PFSK-1 (cell line): Measurements from ENCODE around the gene C5orf63.

Source experiments
- POLR2AphosphoS5 ChIP-seq: IDR thresholded peaks from 2 replicates; pipeline ENCODE4 v1.6.1; 2012; ENCODE audit warnings: low read depth, mild to moderate bottlenecking, control low read depth, low read length, moderate library complexity
- SIN3A ChIP-seq: IDR thresholded peaks from 2 replicates; pipeline ENCODE4 v1.6.1; 2012; ENCODE audit warnings: mild to moderate bottlenecking, low read length, moderate library complexity, borderline replicate concordance; ENCODE audit not compliant: insufficient read depth
- TAF1 ChIP-seq: IDR thresholded peaks from 2 replicates; pipeline ENCODE4 v1.6.1; 2012; ENCODE audit warnings: low read length, control low read depth, borderline replicate concordance; ENCODE audit not compliant: insufficient read depth
- TF ChIP-seq, protein P1 (sequence below), 2 experiments: IDR thresholded peaks; 2 replicates each; pipeline versions ENCODE4 v1.6.1 to v1.8.0; 2011 to 2012; ENCODE audit warnings: low read depth in 2 of 2, low read length in 2 of 2, control low read depth in 1 of 2, inconsistent platforms in 1 of 2, mild to moderate bottlenecking in 1 of 2, moderate library complexity in 1 of 2; ENCODE audit not compliant: insufficient read depth in 1 of 2

DNA sequence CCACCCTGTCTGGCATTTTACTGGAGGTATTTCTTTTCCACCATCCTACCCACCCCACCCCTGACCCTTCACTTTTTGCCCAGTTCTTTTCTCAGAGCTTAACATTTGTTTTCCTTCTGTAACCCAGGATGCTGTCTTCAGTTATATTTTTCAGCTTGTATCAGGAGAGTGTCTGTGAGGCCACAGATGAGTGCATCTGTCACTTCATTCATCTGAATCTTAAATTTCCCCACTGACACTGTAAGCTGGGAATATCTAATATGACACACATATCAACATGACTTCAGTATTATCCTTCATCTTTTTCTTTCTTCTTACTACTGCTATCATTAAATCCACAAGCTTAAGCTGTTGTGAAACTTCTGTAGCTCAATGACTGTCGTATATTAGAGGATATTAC, 47.8 kb downstream of the C5orf63 start:
- TF ChIP-seq SIN3A (no peak), POLR2AphosphoS5 (no peak), TAF1 (no peak)
- TF ChIP-seq, protein P1, sequence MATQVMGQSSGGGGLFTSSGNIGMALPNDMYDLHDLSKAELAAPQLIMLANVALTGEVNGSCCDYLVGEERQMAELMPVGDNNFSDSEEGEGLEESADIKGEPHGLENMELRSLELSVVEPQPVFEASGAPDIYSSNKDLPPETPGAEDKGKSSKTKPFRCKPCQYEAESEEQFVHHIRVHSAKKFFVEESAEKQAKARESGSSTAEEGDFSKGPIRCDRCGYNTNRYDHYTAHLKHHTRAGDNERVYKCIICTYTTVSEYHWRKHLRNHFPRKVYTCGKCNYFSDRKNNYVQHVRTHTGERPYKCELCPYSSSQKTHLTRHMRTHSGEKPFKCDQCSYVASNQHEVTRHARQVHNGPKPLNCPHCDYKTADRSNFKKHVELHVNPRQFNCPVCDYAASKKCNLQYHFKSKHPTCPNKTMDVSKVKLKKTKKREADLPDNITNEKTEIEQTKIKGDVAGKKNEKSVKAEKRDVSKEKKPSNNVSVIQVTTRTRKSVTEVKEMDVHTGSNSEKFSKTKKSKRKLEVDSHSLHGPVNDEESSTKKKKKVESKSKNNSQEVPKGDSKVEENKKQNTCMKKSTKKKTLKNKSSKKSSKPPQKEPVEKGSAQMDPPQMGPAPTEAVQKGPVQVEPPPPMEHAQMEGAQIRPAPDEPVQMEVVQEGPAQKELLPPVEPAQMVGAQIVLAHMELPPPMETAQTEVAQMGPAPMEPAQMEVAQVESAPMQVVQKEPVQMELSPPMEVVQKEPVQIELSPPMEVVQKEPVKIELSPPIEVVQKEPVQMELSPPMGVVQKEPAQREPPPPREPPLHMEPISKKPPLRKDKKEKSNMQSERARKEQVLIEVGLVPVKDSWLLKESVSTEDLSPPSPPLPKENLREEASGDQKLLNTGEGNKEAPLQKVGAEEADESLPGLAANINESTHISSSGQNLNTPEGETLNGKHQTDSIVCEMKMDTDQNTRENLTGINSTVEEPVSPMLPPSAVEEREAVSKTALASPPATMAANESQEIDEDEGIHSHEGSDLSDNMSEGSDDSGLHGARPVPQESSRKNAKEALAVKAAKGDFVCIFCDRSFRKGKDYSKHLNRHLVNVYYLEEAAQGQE (IDR thresholded peaks at IDR 0.05; ENCODE audit: insufficient read depth in 1 of 2, low read depth in 2 of 2, low read length in 2 of 2): no peak
